ENCODE measurements around the gene TUBGCP6. TPM values are rescaled to one million over a fixed set of nuclear protein-coding genes. Genes with fewer than 3 reads are reported as not detected.

TUBGCP6 gene
- total RNA-seq, 1 donor from 2014 or later: 65.9 TPM

DNA sequence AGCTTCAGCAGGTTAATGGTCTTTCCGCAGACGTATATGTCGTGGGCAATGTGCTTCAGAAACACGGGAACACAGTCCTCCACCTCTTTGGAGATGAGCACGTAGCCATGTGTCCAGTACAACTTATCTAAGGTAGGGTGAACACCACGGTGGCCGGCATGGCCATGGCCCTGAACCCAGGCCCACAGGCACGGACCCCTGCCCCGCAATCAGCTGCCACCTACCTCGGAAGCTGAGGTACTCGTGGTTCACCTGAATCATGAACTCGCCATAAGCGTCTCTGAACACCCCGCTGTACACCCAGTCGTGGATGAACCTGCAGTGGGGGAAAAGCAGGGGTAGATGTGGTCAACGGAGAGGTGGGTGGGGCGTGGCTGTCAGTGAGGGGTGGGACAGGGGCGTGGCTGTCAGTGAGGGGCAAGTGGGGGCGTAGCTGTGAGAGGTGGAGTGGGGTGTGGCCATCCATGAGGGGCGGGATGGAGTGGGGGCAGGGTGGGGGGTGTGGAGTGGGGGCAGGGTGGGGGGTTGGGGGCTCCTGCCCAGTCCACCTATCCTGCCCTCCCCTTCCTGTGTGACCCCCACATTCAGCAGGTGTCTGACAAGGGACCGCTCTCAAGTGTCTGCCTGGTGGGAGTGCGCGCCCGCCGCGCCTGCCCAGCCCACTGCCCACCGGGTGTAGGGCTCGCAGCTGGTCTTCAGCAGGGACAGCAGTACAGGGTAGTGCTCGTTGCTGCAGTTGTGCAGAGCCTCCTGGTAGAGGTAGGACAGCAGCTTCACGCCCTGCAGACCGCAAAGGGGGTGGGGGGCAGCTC is 18.6 kb downstream of the TUBGCP6 start:
- H3K36me3 Mint-ChIP-seq: peaks cover 21% of the 10 kb centered on the region
- no peaks in the 10 kb centered on the region for H3K9me3 Mint-ChIP-seq
- H3K4me1 Mint-ChIP-seq: no peaks in the 10 kb centered on the region

DNA sequence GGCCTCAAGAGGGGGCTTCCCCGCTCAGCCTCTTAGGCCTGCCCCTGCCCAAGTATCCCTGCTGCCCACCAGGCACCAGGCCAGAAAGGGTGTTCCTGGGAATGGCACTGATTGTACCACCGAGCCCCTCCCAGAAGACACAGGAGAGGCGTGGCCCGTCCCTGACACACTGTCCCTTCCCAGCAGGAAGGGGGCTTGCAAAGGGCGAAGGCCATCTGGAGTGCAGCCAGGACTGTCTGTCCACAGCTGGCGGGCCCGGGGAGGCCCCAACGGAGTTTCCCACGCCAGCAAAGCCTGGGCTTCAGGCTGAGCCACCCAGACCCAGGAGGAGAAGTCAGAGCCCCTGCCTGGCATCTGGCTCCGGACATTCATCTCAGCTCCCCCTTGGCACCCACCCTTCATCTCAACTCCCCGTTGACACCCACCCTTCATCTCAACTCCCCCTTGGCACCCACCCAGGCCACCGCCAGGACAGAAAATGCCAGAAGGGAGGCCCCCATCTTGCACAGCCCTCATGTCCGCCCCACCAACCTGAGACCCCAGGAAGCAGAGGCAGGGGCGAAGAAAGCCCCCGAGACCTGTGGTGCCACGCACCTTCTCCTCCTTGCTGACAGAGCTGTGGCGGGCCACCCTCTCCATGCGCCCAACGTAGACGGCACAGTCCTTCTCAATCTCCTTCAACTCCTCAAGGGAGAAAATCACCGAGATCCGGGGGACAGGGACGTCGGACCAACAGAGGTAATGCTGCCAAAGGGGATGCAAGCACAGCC is 19.4 kb downstream of the TUBGCP6 start:
- H3K27me3 Mint-ChIP-seq (ENCODE audit: low read depth): no peaks in the 10 kb centered on the region
- H3K36me3 Mint-ChIP-seq: peaks cover 25% of the 10 kb centered on the region
- no peaks in the 10 kb centered on the region for H3K9me3 Mint-ChIP-seq
- H3K4me1 Mint-ChIP-seq: no peaks in the 10 kb centered on the region
- DNase-seq (ENCODE audit: low spot score in 2 of 2, unreplicated experiment in 2 of 2): no peak
- TF ChIP-seq, protein P1, sequence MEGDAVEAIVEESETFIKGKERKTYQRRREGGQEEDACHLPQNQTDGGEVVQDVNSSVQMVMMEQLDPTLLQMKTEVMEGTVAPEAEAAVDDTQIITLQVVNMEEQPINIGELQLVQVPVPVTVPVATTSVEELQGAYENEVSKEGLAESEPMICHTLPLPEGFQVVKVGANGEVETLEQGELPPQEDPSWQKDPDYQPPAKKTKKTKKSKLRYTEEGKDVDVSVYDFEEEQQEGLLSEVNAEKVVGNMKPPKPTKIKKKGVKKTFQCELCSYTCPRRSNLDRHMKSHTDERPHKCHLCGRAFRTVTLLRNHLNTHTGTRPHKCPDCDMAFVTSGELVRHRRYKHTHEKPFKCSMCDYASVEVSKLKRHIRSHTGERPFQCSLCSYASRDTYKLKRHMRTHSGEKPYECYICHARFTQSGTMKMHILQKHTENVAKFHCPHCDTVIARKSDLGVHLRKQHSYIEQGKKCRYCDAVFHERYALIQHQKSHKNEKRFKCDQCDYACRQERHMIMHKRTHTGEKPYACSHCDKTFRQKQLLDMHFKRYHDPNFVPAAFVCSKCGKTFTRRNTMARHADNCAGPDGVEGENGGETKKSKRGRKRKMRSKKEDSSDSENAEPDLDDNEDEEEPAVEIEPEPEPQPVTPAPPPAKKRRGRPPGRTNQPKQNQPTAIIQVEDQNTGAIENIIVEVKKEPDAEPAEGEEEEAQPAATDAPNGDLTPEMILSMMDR (IDR thresholded peaks at IDR 0.05; ENCODE audit: unreplicated experiment): no peak
- H3K27ac Mint-ChIP-seq: no peak overlapping the region
- no peak overlapping the region for H3K4me3 Mint-ChIP-seq

More for the DNA sequence above, 18.6 kb downstream of the TUBGCP6 start:
- Mint-ChIP-seq H3K4me3 (no peak overlapping the region), H3K27ac (no peak overlapping the region), H3K27me3 (ENCODE audit: low read depth) (no peaks in the 10 kb centered on the region)
- DNase-seq (ENCODE audit: low spot score in 2 of 2, unreplicated experiment in 2 of 2): no peak
- TF ChIP-seq, protein P1 (IDR thresholded peaks at IDR 0.05; ENCODE audit: unreplicated experiment): no peak

DNA sequence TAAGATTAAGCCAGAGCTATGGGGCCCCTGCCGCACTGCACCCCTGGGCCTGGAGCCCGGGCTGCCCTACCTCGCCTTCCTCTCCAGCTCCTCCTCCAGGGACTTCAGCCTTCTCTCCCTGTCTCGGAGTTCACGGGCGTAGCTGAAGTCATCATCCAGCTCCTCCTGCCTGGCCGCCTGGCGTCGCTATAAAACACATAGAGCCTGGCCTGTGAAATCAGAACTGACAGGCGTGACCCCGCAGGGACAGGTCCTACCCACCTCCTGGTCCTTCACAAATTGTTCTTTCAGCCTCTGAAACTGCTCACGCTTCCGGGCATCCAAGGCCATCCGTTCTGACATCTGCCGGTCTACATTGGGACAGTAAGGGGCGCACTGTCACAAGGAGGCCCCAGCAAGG is 20.8 kb downstream of the TUBGCP6 start:
- H3K4me1 Mint-ChIP-seq: no peaks in the 10 kb centered on the region
- H3K9me3 Mint-ChIP-seq: no peaks in the 10 kb centered on the region
- H3K27me3 Mint-ChIP-seq (ENCODE audit: low read depth): no peaks in the 10 kb centered on the region
- TF ChIP-seq, protein P1 (IDR thresholded peaks at IDR 0.05; ENCODE audit: unreplicated experiment): no peak
- peaks cover 20% of the 10 kb centered on the region for H3K36me3 Mint-ChIP-seq
- no peak overlapping the region for H3K27ac Mint-ChIP-seq
- no peak for DNase-seq (ENCODE audit: low spot score in 2 of 2, unreplicated experiment in 2 of 2)
- no peak overlapping the region for H3K4me3 Mint-ChIP-seq

GRCh38 chr22:50222508-50222907 is 22.3 kb downstream of the TUBGCP6 start:
- no peak for DNase-seq (ENCODE audit: low spot score in 2 of 2, unreplicated experiment in 2 of 2)
- Mint-ChIP-seq H3K36me3 (peaks cover 20% of the 10 kb centered on the region), H3K9me3 (no peaks in the 10 kb centered on the region), H3K4me1 (no peaks in the 10 kb centered on the region), H3K27ac (no peak overlapping the region), H3K4me3 (no peak overlapping the region), H3K27me3 (ENCODE audit: low read depth) (no peaks in the 10 kb centered on the region)
- TF ChIP-seq, protein P1 (IDR thresholded peaks at IDR 0.05; ENCODE audit: unreplicated experiment): no peak

- H3K36me3 Mint-ChIP-seq: peaks cover 17% of the 10 kb centered on the region
- TF ChIP-seq, protein P1 (IDR thresholded peaks at IDR 0.05; ENCODE audit: unreplicated experiment): no peak
These were observed 23.2 kb downstream of the TUBGCP6 start for GRCh38 chr22:50221410-50222300.

More at GRCh38 chr22:50221410-50222300, 23.2 kb downstream of the TUBGCP6 start:
- H3K4me1 Mint-ChIP-seq: no peaks in the 10 kb centered on the region
- H3K27me3 Mint-ChIP-seq (ENCODE audit: low read depth): no peaks in the 10 kb centered on the region
- no peak overlapping the region for H3K4me3 Mint-ChIP-seq
- no peak for DNase-seq (ENCODE audit: low spot score in 2 of 2, unreplicated experiment in 2 of 2)
- H3K9me3 Mint-ChIP-seq: no peaks in the 10 kb centered on the region
- no peak overlapping the region for H3K27ac Mint-ChIP-seq

All from mesothelial cell of epicardium (in vitro differentiated cells).